Brain pericyte (primary cell): ENCODE results near the gene MED26.
"Not testable (repeated sequence)": the region's sequence is repeated elsewhere in the genome, so short reads cannot be mapped to it uniquely, and the experiment has no call there.

ENCODE experiments used
- DNase-seq: peaks from one replicate; pipeline ENCODE4 v3.0.0-alpha.2; 2012; ENCODE audit warnings: low read depth, low spot score

Gene MED26

GRCh38 chr19:16628183-16628983 is at the start of gene MED26:
MED26 (minus strand) TSS chr19:16628204; CDS start chr19:16627943, 261 bp downstream.
- peak; percentile 61 for DNase-seq

GRCh38 chr19:16677055-16677454 is 49.1 kb upstream of the MED26 start:
- no peak for DNase-seq

- DNase-seq, result no peak
These were observed 48.2 kb upstream of the MED26 start for GRCh38 chr19:16676101-16676798.

- DNase-seq, result not testable (repeated sequence)
These were observed 45.8 kb upstream of the MED26 start for GRCh38 chr19:16673839-16674238.

- DNase-seq, result no peak
These were observed 45.2 kb upstream of the MED26 start for GRCh38 chr19:16673231-16673630.

- no peak for DNase-seq
These were observed 43.8 kb upstream of the MED26 start for GRCh38 chr19:16671652-16672274.

GRCh38 chr19:16670291-16670690 is 42.3 kb upstream of the MED26 start:
- no peak for DNase-seq

GRCh38 chr19:16668702-16669101 is 40.7 kb upstream of the MED26 start:
- not testable (repeated sequence) for DNase-seq

- no peak for DNase-seq
These were observed 40.2 kb upstream of the MED26 start for GRCh38 chr19:16668176-16668575.

- no peak for DNase-seq
These were observed 33.6 kb upstream of the MED26 start for GRCh38 chr19:16661480-16662034.

- DNase-seq, result no peak
These were observed 32.9 kb upstream of the MED26 start, which contains the start of gene TMEM38A for GRCh38 chr19:16660763-16661479. TMEM38A (plus strand) TSS chr19:16661139; CDS start chr19:16661218, 79 bp downstream.

- DNase-seq, result peak; percentile 98
These were observed 32.1 kb upstream of the MED26 start, which contains the start of gene SMIM7 for GRCh38 chr19:16659832-16660708. SMIM7 (minus strand) TSS chr19:16660144; CDS start chr19:16660110, 34 bp downstream.

- no peak for DNase-seq
These were observed 31.4 kb upstream of the MED26 start for GRCh38 chr19:16659464-16659831.

- DNase-seq, result no peak
These were observed 29.4 kb upstream of the MED26 start for GRCh38 chr19:16657384-16657783.

- DNase-seq, result no peak
These were observed 27.7 kb upstream of the MED26 start for GRCh38 chr19:16655727-16656126.

GRCh38 chr19:16654627-16655026 is 26.6 kb upstream of the MED26 start:
- DNase-seq, result no peak

- no peak for DNase-seq
These were observed 26.1 kb upstream of the MED26 start for GRCh38 chr19:16654140-16654539.

- DNase-seq, result no peak
These were observed 24.9 kb upstream of the MED26 start for GRCh38 chr19:16652854-16653253.

GRCh38 chr19:16651421-16652188 is 23.6 kb upstream of the MED26 start:
- DNase-seq, result not testable (repeated sequence)

GRCh38 chr19:16650821-16651220 is 22.8 kb upstream of the MED26 start:
- DNase-seq, result no peak
